HAP-1 (cell line): Measurements from ENCODE around the gene GATAD2A.
"Not testable (repeated sequence)": the region's sequence is repeated elsewhere in the genome, so short reads cannot be mapped to it uniquely, and the experiment has no call there.

ENCODE experiments used
- DNase-seq, 2 experiments: peaks; one replicate each; pipeline ENCODE4 v3.0.0-alpha.2; 2016 to 2020; ENCODE audit warnings: low spot score in 2 of 2
- H3K27me3 ChIP-seq: fragments of 250-450 bp; sonication (Bioruptor Pico); 2 replicates; pipeline ENCODE4 v1.5.1; 2020; ENCODE audit warnings: low read depth, mild to moderate bottlenecking, moderate library complexity
- H3K36me3 ChIP-seq: fragments of 250-450 bp; sonication (Bioruptor Pico); replicated peaks from 2 replicates; pipeline ENCODE4 v1.5.1; 2020; ENCODE audit warnings: mild to moderate bottlenecking
- H3K4me1 ChIP-seq: fragments of 250-450 bp; sonication (Bioruptor Pico); 2 replicates; pipeline ENCODE4 v1.5.1; 2020; ENCODE audit warnings: mild to moderate bottlenecking
- H3K4me3 ChIP-seq: fragments of 250-450 bp; sonication (Bioruptor Pico); 2 replicates; pipeline ENCODE4 v1.5.1; 2020; ENCODE audit warnings: mild to moderate bottlenecking, moderate library complexity
- H3K9me3 ChIP-seq: fragments of 250-450 bp; sonication (Bioruptor Pico); 2 replicates; pipeline ENCODE4 v1.5.1; 2020; ENCODE audit warnings: mild to moderate bottlenecking, moderate library complexity
- in situ Hi-C: fragments of 300-500 bp; cut with MboI; formaldehyde crosslinking; loops from 3 replicates; pipeline ENCODE4 v1.14.3; 2020; ENCODE audit warnings: low sequenced_read_pairs, inconsistent platforms, mixed read lengths

The GATAD2A gene

GRCh38 chr19:19452243-19453124 lies 47.0 kb downstream of the GATAD2A start:
- peaks cover 6% of the 10 kb centered on the region for H3K36me3 ChIP-seq
- H3K27me3 ChIP-seq, result no peaks in the 10 kb centered on the region
- in situ Hi-C loops, result no loop called here
- no peak for DNase-seq
- no peak overlapping the region for H3K4me3 ChIP-seq
- no peaks in the 10 kb centered on the region for H3K9me3 ChIP-seq
- H3K4me1 ChIP-seq, result no peaks in the 10 kb centered on the region

GRCh38 chr19:19453125-19453454 lies 47.6 kb downstream of the GATAD2A start:
- DNase-seq, result no peak
- Histone ChIP-seq H3K9me3 (no peaks in the 10 kb centered on the region), H3K4me3 (no peak overlapping the region), H3K36me3 (peaks cover 6% of the 10 kb centered on the region), H3K27me3 (no peaks in the 10 kb centered on the region), H3K4me1 (no peaks in the 10 kb centered on the region)
- in situ Hi-C loops, result no loop called here

DNA sequence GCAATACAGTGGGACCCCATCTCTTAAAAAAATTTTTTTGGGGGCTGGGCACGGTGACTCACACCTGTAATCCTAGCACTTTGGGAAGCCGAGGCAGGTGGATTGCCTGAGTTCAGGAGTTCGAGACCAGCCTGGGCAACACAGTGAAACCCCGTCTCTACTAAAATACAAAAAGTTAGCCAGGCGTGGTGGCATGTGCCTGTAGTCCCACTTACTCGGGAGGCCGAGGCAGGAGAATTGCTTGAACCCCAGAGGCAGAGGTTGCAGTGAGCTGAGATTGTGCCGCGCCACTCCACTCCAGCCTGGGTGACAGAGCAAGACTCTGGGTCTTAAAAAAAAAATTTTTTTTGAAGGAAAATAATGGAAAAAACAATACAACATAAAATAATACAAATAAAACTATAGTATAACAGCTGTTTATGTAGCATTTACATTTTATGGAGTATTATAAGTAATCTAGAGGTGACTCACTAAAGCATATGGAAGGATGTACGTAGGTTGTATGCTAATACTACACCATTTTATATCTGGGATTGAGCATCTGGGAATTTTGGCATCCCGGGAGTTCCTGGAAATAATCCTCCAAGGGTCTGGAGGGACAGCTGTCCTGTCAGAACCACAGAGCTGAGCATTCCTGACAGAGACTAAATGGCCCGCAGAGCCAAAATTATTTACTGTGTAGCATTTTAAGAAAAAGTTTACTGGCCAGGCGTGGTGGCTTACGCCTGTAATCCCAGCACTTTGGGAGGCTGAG lies 49.9 kb downstream of the GATAD2A start:
- H3K9me3 ChIP-seq, DNase-seq, H3K36me3 ChIP-seq, in situ Hi-C loops, H3K4me1 ChIP-seq, H3K27me3 ChIP-seq, H3K4me3 ChIP-seq: not testable (repeated sequence)

DNA sequence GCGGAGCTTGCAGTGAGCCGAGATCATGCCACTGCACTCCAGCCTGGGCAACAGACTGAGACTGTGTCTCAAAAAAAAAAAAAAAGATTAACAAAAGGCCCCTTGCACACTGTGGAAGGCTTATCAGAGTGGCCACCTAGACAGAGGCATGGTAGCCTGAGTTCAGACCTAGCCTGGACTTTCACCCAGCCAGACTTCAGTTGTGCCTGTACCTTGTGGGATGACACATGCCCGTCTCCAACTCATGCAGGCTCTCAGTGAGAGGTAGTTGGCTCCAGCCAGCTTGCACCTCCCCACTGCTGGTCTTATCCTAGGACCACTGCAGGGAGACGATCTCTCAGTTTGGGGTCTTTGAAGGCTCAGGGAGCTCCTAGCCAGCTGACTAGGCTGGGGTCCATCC lies 52.2 kb downstream of the GATAD2A start:
- H3K36me3 ChIP-seq, result peaks cover 6% of the 10 kb centered on the region
- no peaks in the 10 kb centered on the region for H3K9me3 ChIP-seq
- no peak for DNase-seq
- no peak overlapping the region for H3K4me3 ChIP-seq
- in situ Hi-C loops, result no loop called here
- no peaks in the 10 kb centered on the region for H3K27me3 ChIP-seq
- H3K4me1 ChIP-seq, result peaks cover 9% of the 10 kb centered on the region

- in situ Hi-C loops, result no loop called here
- no peak for DNase-seq
These were observed 52.8 kb downstream of the GATAD2A start for GRCh38 chr19:19458110-19458816.

DNA sequence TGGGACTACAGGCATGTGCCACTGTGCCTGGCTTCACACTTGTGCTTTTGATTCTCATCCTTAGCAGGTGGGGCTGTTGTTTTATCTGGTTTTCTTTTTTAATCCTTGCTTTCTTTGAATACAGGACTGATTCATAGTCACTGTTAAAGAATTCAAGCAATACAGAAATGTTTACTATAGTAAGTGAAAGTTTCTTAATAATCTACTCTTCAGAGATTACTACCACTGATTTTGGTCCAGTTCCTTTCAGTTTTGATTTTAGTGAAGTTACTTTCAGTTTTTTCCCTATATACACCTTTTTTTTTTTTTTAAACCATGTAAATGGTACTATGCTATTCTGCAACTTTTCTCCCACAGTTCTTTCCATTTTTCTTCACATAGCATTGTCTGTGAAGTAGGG lies 53.6 kb downstream of the GATAD2A start:
- in situ Hi-C loops, result no loop called here
- Histone ChIP-seq H3K27me3 (no peaks in the 10 kb centered on the region), H3K4me3 (no peak overlapping the region), H3K4me1 (peaks cover 16% of the 10 kb centered on the region), H3K36me3 (peaks cover 6% of the 10 kb centered on the region), H3K9me3 (no peaks in the 10 kb centered on the region)
- DNase-seq, result no peak

More at GRCh38 chr19:19458110-19458816, 52.8 kb downstream of the GATAD2A start:
- Histone ChIP-seq H3K9me3 (no peaks in the 10 kb centered on the region), H3K4me1 (peaks cover 9% of the 10 kb centered on the region), H3K36me3 (peaks cover 6% of the 10 kb centered on the region), H3K27me3 (no peaks in the 10 kb centered on the region), H3K4me3 (no peak overlapping the region)

DNA sequence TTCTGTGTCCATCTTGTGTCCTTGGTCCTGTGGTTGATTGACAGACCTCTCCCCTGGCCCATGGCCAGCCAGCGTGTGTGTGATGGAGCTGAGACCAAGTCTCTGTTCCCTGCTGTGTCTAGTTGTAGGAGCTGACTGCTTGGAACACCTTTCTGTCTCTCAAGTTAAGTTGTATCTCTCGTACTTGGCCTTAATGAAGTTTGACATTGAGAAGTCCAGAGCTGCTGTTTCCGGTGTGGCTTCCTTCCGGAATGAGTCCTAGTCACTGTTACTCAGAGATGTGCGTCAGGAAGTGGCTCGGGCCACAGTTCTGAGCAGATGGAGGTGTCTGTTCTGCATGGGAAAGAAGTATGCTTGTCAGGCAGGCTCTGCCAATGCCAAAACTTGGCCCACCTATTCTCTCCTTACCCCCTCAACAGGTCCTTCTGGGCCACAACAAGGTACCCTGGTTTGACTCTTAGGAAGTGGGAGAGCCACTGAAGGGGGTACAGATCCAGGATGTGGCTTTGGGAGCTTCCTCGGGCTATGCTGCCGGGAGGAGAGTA lies 54.3 kb downstream of the GATAD2A start:
- Histone ChIP-seq H3K4me1 (peaks cover 23% of the 10 kb centered on the region), H3K4me3 (no peak overlapping the region), H3K27me3 (no peaks in the 10 kb centered on the region), H3K9me3 (no peaks in the 10 kb centered on the region), H3K36me3 (peaks cover 8% of the 10 kb centered on the region)
- DNase-seq, result no peak
- in situ Hi-C loops, result no loop called here

DNA sequence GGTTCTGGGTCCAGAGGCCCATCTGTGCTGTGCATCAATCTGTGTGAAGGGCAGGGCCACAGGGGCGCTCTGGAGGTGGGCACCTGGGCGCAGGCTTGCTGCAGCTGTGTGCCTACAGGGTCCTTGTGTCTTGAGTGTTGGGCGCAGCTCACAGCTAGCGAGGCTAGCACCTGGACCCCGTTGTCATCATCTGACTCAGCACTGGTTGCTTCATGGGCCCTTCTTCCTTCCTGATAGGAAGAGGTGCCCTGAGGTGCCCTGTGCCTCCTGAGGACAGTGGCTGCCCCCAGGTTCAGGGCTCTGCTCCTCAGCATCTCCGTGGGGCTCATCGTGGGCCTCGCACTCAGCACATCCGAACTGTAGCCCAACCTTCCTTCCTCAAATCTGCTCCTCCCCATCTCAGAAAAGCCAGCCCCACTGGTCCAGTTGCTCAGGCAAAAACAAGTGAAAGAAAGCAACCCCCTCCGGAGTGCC lies 54.8 kb downstream of the GATAD2A start:
- Histone ChIP-seq H3K9me3 (no peaks in the 10 kb centered on the region), H3K36me3 (peaks cover 13% of the 10 kb centered on the region), H3K27me3 (no peaks in the 10 kb centered on the region), H3K4me3 (no peak overlapping the region), H3K4me1 (peaks cover 23% of the 10 kb centered on the region)
- in situ Hi-C loops, result no loop called here
- no peak for DNase-seq

GRCh38 chr19:19460761-19461265 lies 55.3 kb downstream of the GATAD2A start:
- Histone ChIP-seq H3K4me1 (peaks cover 23% of the 10 kb centered on the region), H3K9me3 (no peaks in the 10 kb centered on the region), H3K27me3 (no peaks in the 10 kb centered on the region), H3K4me3 (no peak overlapping the region), H3K36me3 (peaks cover 18% of the 10 kb centered on the region)
- in situ Hi-C loops, result no loop called here
- DNase-seq, result no peak

GRCh38 chr19:19461306-19461670 lies 55.8 kb downstream of the GATAD2A start:
- no peak for DNase-seq
- no peaks in the 10 kb centered on the region for H3K9me3 ChIP-seq
- peaks cover 23% of the 10 kb centered on the region for H3K36me3 ChIP-seq
- no peaks in the 10 kb centered on the region for H3K27me3 ChIP-seq
- in situ Hi-C loops, result no loop called here
- H3K4me1 ChIP-seq, result peaks cover 23% of the 10 kb centered on the region
- no peak overlapping the region for H3K4me3 ChIP-seq

DNA sequence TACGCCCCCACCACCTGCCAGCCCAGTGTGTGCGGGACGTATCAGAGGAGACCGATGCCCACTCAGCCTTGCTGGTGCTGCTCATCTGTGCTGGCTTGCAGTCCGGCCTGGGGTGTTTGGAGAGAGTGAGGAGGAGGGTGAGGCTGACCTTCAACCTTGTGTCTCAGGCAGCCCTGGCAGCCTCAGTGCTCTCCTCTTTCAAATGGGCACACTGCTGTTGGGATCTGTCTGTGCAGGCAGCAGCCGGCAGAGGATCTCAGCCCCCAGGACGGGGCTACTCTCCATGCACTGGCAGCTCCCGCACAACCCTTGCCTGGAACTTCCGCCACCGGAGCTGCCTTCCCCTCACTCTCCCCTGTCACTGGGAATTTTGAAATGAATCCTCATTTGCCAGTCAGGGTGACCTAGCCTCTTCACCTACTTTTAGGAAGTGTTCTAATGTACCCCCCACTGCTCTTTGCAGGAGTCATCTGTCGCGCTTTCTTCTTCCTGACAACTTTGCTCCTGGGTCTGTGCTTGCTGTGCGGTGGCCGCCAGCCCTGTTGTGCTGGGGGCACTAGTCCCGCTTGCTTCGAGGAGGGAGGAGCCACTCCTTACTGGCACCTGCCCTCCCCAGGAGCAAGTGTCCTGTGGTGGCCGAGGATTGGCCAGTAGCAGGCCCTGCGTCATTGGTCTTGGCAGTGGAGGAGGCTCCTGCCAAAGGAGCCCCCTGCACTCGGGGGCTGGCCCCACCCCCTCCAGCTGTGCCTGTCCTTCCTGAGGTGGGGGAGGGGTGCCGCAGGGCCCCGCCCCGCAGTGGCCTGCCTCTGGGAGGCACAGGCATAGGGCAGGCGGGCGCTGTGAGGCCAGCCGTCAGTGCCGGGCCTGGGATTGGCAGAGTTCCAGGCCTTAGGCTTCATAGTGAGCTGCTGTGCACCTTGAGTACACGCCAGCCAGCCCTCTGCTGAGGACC lies 56.5 kb downstream of the GATAD2A start:
- H3K4me3 ChIP-seq, result no peak overlapping the region
- H3K36me3 ChIP-seq, result peaks cover 28% of the 10 kb centered on the region
- no peaks in the 10 kb centered on the region for H3K27me3 ChIP-seq
- H3K9me3 ChIP-seq, result no peaks in the 10 kb centered on the region
- peaks cover 23% of the 10 kb centered on the region for H3K4me1 ChIP-seq
- peak in 1 of 2 experiments; percentile 57 for DNase-seq
- in situ Hi-C loops, result no loop called here

DNA sequence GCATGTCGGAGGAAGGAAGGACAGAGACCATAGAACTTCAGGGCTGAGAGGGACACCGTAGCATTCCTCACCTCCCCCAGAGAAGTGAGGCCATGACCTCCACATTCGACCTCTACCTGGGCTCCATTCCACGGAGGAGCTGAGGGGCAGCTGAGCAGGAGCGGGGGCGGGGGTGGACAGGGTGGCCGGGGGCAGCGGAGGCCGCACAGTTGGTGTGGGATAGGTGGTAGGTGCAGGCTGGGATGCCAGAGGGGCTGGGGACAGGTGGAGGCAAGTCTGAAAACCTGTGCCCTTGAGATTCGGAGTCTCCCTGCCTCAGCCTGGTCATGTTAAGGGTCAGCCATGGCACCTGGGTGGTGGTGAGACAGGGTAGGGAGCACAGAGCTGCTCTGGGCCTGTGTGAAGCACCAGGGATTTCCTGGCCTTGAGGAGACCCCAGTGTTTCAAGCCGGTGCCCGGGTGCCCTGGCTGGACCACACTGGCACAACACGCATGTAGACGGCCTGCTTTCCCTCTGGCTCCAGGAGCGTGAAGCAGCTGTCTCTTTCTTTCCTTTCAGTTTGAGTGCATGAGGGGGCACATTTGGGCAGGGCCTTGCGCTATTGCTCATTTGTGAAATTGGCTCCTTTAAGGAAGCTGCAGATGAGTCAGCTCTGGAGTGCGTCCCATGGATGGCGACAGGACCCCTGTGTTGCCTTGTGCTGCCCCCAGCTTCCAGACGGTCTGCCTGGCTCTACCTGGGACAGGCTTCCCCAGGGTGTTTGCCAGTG lies 58.1 kb downstream of the GATAD2A start:
- peaks cover 38% of the 10 kb centered on the region for H3K36me3 ChIP-seq
- no peaks in the 10 kb centered on the region for H3K27me3 ChIP-seq
- no peak for DNase-seq
- no peak overlapping the region for H3K4me3 ChIP-seq
- in situ Hi-C loops, result no loop called here
- H3K9me3 ChIP-seq, result peaks cover 11% of the 10 kb centered on the region
- peaks cover 23% of the 10 kb centered on the region for H3K4me1 ChIP-seq
